Activated CD8-positive, alpha-beta memory T cell treated with anti-CD3 and anti-CD28 coated beads, Interleukin-2, amount 50 U/mL, for 1 hour (primary cell): Measurements from ENCODE around the gene MFAP5.
"Not testable (repeated sequence)": the region's sequence is repeated elsewhere in the genome, so short reads cannot be mapped to it uniquely, and the experiment has no call there.

ENCODE experiments used
- DNase-seq: peaks from one replicate; pipeline ENCODE4 v3.0.0-alpha.2; 2020; ENCODE audit errors: extremely low read depth

Gene MFAP5

GRCh38 chr12:8629486-8630033, 33.1 kb downstream of the MFAP5 start:
- no peak for DNase-seq

GRCh38 chr12:8628731-8629130, 33.9 kb downstream of the MFAP5 start:
- DNase-seq: no peak

- not testable (repeated sequence) for DNase-seq
Measured at GRCh38 chr12:8624750-8625149, 37.9 kb downstream of the MFAP5 start.

- no peak for DNase-seq
Measured at GRCh38 chr12:8622646-8623045, 40.0 kb downstream of the MFAP5 start.

- DNase-seq: no peak
Measured at GRCh38 chr12:8615206-8615605, 47.4 kb downstream of the MFAP5 start.

- not testable (repeated sequence) for DNase-seq
Measured at GRCh38 chr12:8613881-8614280, 48.7 kb downstream of the MFAP5 start.

GRCh38 chr12:8612629-8613028, 50.0 kb downstream of the MFAP5 start, which contains the start of gene AICDA:
AICDA (minus strand) TSS chr12:8612859; CDS start chr12:8612767, 92 bp downstream.
- no peak for DNase-seq

GRCh38 chr12:8609061-8609570, 53.5 kb downstream of the MFAP5 start:
- no peak for DNase-seq

- no peak for DNase-seq
Measured at GRCh38 chr12:8606890-8607289, 55.7 kb downstream of the MFAP5 start.

GRCh38 chr12:8605057-8605456, 57.6 kb downstream of the MFAP5 start:
- DNase-seq: no peak

GRCh38 chr12:8603856-8604255, 58.8 kb downstream of the MFAP5 start:
- no peak for DNase-seq

- DNase-seq: no peak
Measured at GRCh38 chr12:8603286-8603685, 59.3 kb downstream of the MFAP5 start.

GRCh38 chr12:8596561-8596960, 66.1 kb downstream of the MFAP5 start:
- DNase-seq: no peak
